ENCODE data around the gene EFNA2. TPM values are rescaled to one million over a fixed set of nuclear protein-coding genes. Genes with fewer than 3 reads are reported as not detected.

EFNA2 gene
- total RNA-seq, 1 donor from 2014 or later: 15.0 TPM

GRCh38 chr19:1275976-1276627 lies 9.6 kb upstream of the EFNA2 start:
- no peak for DNase-seq (ENCODE audit: low spot score in 2 of 2, unreplicated experiment in 2 of 2)
- no peaks in the 10 kb centered on the region for H3K27me3 Mint-ChIP-seq (ENCODE audit: low read depth)
- H3K27ac Mint-ChIP-seq: peak overlapping the region; percentile 96
- H3K4me1 Mint-ChIP-seq: peaks cover 39% of the 10 kb centered on the region
- H3K4me3 Mint-ChIP-seq: peak overlapping the region; percentile 73
- no peaks in the 10 kb centered on the region for H3K9me3 Mint-ChIP-seq
- peaks cover 22% of the 10 kb centered on the region for H3K36me3 Mint-ChIP-seq
- no peak for TF ChIP-seq CTCF (IDR thresholded peaks at IDR 0.05; ENCODE audit: unreplicated experiment)

- Mint-ChIP-seq H3K27ac (peak overlapping the region; percentile 43), H3K9me3 (no peaks in the 10 kb centered on the region), H3K27me3 (ENCODE audit: low read depth) (no peaks in the 10 kb centered on the region), H3K36me3 (peaks cover 19% of the 10 kb centered on the region), H3K4me3 (peak overlapping the region; percentile 73), H3K4me1 (peaks cover 33% of the 10 kb centered on the region)
- no peak for TF ChIP-seq CTCF (IDR thresholded peaks at IDR 0.05; ENCODE audit: unreplicated experiment)
- DNase-seq (ENCODE audit: low spot score in 2 of 2, unreplicated experiment in 2 of 2): no peak
These were observed 9.0 kb upstream of the EFNA2 start for GRCh38 chr19:1276628-1277022.

GRCh38 chr19:1277061-1277460 lies 8.6 kb upstream of the EFNA2 start:
- Mint-ChIP-seq H3K27ac (peak overlapping the region; percentile 43), H3K4me3 (no peak overlapping the region), H3K36me3 (peaks cover 15% of the 10 kb centered on the region), H3K9me3 (no peaks in the 10 kb centered on the region), H3K4me1 (peaks cover 29% of the 10 kb centered on the region), H3K27me3 (ENCODE audit: low read depth) (no peaks in the 10 kb centered on the region)
- no peak for TF ChIP-seq CTCF (IDR thresholded peaks at IDR 0.05; ENCODE audit: unreplicated experiment)
- DNase-seq (ENCODE audit: low spot score in 2 of 2, unreplicated experiment in 2 of 2): no peak

- H3K36me3 Mint-ChIP-seq: peaks cover 10% of the 10 kb centered on the region
- DNase-seq (ENCODE audit: low spot score in 2 of 2, unreplicated experiment in 2 of 2): no peak
- TF ChIP-seq CTCF (IDR thresholded peaks at IDR 0.05; ENCODE audit: unreplicated experiment): no peak
- H3K4me3 Mint-ChIP-seq: no peak overlapping the region
- H3K4me1 Mint-ChIP-seq: peaks cover 21% of the 10 kb centered on the region
- no peak overlapping the region for H3K27ac Mint-ChIP-seq
- no peaks in the 10 kb centered on the region for H3K9me3 Mint-ChIP-seq
- no peaks in the 10 kb centered on the region for H3K27me3 Mint-ChIP-seq (ENCODE audit: low read depth)
These were observed 7.6 kb upstream of the EFNA2 start for GRCh38 chr19:1278074-1278473.

- no peak overlapping the region for H3K27ac Mint-ChIP-seq
- H3K4me1 Mint-ChIP-seq: peaks cover 14% of the 10 kb centered on the region
- H3K4me3 Mint-ChIP-seq: no peak overlapping the region
- TF ChIP-seq CTCF (IDR thresholded peaks at IDR 0.05; ENCODE audit: unreplicated experiment): no peak
- H3K36me3 Mint-ChIP-seq: peaks cover 4% of the 10 kb centered on the region
- H3K9me3 Mint-ChIP-seq: no peaks in the 10 kb centered on the region
- no peak for DNase-seq (ENCODE audit: low spot score in 2 of 2, unreplicated experiment in 2 of 2)
- H3K27me3 Mint-ChIP-seq (ENCODE audit: low read depth): no peaks in the 10 kb centered on the region
These were observed 6.7 kb upstream of the EFNA2 start for GRCh38 chr19:1278713-1279660.

All from mesothelial cell of epicardium (in vitro differentiated cells).